Heart right ventricle (tissue), 16 donors: Measurements from ENCODE around the gene NANP. TPM values are rescaled to one million over a fixed set of nuclear protein-coding genes. Genes with fewer than 3 reads are reported as not detected.

Source experiments
- ATAC-seq, 8 donors: fragments of 200-7000 bp; cut with Tn5 transposase; one replicate each; pipeline ENCODE4 v1.9.1; 2020; ENCODE audit warnings: mild to moderate bottlenecking in 8 of 8, moderate library complexity in 8 of 8, moderate number of reproducible peaks in 1 of 8
- DNase-seq, 2 donors: peaks; one replicate each; pipeline ENCODE4 v3.0.0-alpha.2; 2020
- H3K27ac ChIP-seq, 10 donors: fragments of 200-600 bp; sonication (generic) in 2 of 10; one replicate each; pipeline versions ENCODE4 v1.5.0 to v1.8.0; 2020 to 2022; ENCODE audit warnings: mild to moderate bottlenecking in 3 of 10
- H3K27me3 ChIP-seq, 7 donors: fragments of 200-600 bp; one replicate each; pipeline ENCODE4 v1.8.0; 2021 to 2022; ENCODE audit warnings: mild to moderate bottlenecking in 2 of 7
- H3K36me3 ChIP-seq, 9 donors: fragments of 200-600 bp; sonication (generic) in 1 of 9; one replicate each; pipeline versions ENCODE4 v1.5.0 to v1.8.0; 2020 to 2022; ENCODE audit warnings: mild to moderate bottlenecking in 2 of 9
- H3K4me1 ChIP-seq, 9 donors: fragments of 200-600 bp; sonication (generic) in 1 of 9; one replicate each; pipeline versions ENCODE4 v1.5.0 to v1.8.0; 2020 to 2022; ENCODE audit warnings: mild to moderate bottlenecking in 4 of 9
- H3K4me3 ChIP-seq, 10 donors: fragments of 200-600 bp; sonication (generic) in 2 of 10; one replicate each; pipeline versions ENCODE4 v1.5.0 to v1.8.0; 2020 to 2022; ENCODE audit warnings: mild to moderate bottlenecking in 7 of 10, moderate library complexity in 2 of 10
- H3K9me3 ChIP-seq, 11 donors: fragments of 200-600 bp in 10 of 11; sonication (generic) in 2 of 11; one replicate each; pipeline versions ENCODE4 v1.5.0 to v1.8.0; 2013 to 2022; ENCODE audit warnings: mild to moderate bottlenecking in 2 of 11, control low read depth in 1 of 11, moderate library complexity in 1 of 11
- WGBS, 2 donors: extraction: QIAGEN DNeasy Blood & Tissue Kit; methylation state at CpG; one replicate each; pipeline ENCODE4 v1.1.7; 2013; ENCODE audit warnings: inconsistent platforms in 1 of 2; 5-methylcytosine and 5-hydroxymethylcytosine counted together
- intact Hi-C, 10 donors: fragments of 100-400 bp; cut with DNase I; formaldehyde crosslinking; loops; one replicate each; pipeline versions ENCODE4 v1.11.1 to v1.14.2; 2022
- polyA plus RNA-seq, 2 donors: library from polyadenylated mRNA; stranded (reverse); fragments of 200-250 nt; gene quantifications; one replicate each; pipeline ENCODE4 v1.2.3, GENCODE V29; 2013
- total RNA-seq, 10 donors: library from RNA; stranded (reverse); fragmentation: NEBNext Ultra II Directional in 3 of 10; extraction: Animal tissue kit (Norgen Biotek cat#: 25700) in 3 of 10; gene quantifications; one replicate each; pipeline versions ENCODE4 v1.2.1 to v1.2.4, GENCODE V29; 2021 to 2023
- TF ChIP-seq, protein P1 (sequence below), 9 donors: fragments of 200-600 bp; sonication (generic) in 2 of 9; IDR thresholded peaks; one replicate each; pipeline versions ENCODE4 v1.5.0 to v1.8.0; 2021 to 2022; ENCODE audit warnings: antibody characterized with exemption in 9 of 9, mild to moderate bottlenecking in 5 of 9, moderate library complexity in 1 of 9
- donor health status: Arrhythmogenic right ventricular cardiomyopathy.
- donor health status: ischemic (EF 13 %, LVEDD 7.1; RV severe dilation, severe dysfunction).
- donor health status: healthy with polysubstance abuse.
- donor health status: DM: no; HTN: yes; CAD: no.
- donor health status: DM: no; HTN: no; CAD: no.
- donor health status: ischemic (EF 25% LVEDD 6.9; RV normal size, moderate dysfunction).
- donor health status: ischemic (EF 25% LVEDD 5.7; RV mildly dilated, moderate dysfunction).
- donor health status: healthy.
- donor health status: DM: yes; HTN: yes; CAD: no.
- donor health status: Ischemic cardiomyopathy.
- donor health status: ischemic (EF 35%, LVEDD 5.7; RV mildly dilated, moderate dysfunction).
- donor health status: nonischemic (EF 11% LVEDD 7.7; RV severe dilation, severe dysfunction).
- donor health status: DM: yes; HTN: yes; CAD: no.
- donor health status: PGD.
- donor health status: ischemic (EF 29% LVEDD 5.4; RV normal size, mild dysfunction).
- donor health status: nonischemic (EF 23%, LVEDD 6.1; RV moderate dilation, normal function).

NANP gene
- total and polyA plus RNA-seq, 12 donors: 1.7 to 6.2 (median 2.9) TPM

DNA sequence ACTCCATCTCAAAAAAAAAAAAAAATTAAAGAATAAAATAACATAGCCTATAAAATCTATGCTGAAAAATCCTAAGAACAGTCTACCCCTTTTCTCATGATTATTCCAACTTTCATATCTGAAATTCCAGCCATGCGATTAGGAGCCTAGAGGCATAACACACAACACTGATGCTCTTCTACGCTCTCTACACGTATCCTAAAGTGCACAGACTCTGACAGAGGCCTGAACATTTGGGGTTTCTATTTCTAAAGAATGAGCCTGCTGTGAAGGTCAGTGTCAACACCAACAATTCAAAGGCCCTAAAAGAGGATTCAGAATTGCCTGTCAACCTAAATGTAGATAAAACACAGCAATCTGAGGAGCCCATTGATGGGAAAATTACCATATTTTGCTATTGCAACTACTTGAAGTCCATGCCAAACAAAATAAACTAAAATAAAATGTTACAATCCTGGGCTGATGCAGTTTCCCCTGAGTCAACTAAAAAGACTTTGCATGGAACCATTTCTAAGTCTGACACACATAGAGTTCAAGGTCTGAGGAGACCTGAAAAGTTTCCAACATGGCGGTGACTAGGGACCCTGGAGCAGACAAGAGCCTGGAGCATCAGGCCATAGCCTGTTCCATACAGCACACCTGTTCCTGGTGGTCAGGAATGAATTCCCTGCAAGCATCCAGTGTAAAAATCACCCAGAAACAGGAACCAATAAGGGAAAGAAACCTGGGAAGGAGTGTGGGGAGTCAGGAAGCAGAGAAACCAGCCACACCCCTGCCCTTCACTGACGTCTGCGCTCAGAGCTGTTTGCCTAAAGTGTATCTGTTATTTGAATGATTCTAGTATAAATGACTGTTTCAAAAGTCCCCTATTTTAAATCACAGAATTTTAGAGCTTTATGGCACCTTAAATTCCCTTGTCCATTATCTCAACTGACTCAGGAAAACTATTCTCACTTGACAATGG lies 50.2 kb downstream of the NANP start:
- no peak for DNase-seq
- TF ChIP-seq, protein P1, sequence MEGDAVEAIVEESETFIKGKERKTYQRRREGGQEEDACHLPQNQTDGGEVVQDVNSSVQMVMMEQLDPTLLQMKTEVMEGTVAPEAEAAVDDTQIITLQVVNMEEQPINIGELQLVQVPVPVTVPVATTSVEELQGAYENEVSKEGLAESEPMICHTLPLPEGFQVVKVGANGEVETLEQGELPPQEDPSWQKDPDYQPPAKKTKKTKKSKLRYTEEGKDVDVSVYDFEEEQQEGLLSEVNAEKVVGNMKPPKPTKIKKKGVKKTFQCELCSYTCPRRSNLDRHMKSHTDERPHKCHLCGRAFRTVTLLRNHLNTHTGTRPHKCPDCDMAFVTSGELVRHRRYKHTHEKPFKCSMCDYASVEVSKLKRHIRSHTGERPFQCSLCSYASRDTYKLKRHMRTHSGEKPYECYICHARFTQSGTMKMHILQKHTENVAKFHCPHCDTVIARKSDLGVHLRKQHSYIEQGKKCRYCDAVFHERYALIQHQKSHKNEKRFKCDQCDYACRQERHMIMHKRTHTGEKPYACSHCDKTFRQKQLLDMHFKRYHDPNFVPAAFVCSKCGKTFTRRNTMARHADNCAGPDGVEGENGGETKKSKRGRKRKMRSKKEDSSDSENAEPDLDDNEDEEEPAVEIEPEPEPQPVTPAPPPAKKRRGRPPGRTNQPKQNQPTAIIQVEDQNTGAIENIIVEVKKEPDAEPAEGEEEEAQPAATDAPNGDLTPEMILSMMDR (IDR thresholded peaks at IDR 0.05): no peak
- Histone ChIP-seq H3K4me1 (no peaks in the 10 kb centered on the region), H3K36me3 (no peaks in the 10 kb centered on the region), H3K9me3 (no peaks in the 10 kb centered on the region), H3K27me3 (no peaks in the 10 kb centered on the region), H3K4me3 (no peak overlapping the region), H3K27ac (no peak overlapping the region)
- intact Hi-C loops: loop anchor here in 1 of 10 donors (10.0 kb wide), 1 partner anchor 71 kb away; no protein-coding TSS in a partner anchor
- 85 to 93% methylated on average over 6 of the region's 6 CpGs for WGBS, 2 donors
- no peak for ATAC-seq

DNA sequence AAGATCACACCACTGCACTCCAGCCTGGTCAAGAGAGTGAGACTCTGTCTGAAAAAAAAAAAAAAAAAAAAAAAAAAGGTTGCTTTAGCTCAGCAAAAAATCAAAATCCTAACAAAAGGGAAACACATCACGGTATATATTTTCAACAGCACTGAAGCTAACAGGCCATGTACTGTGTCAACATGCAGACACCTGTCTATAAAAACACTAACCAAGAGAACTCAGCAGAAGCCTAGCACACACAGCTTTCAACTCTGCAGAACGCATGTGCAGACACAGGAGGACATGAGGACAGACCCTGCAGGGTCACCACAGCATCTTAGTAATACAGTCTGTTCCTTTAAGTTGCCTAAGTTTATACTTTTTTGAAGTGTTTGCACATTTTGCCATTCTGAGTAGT lies 52.0 kb downstream of the NANP start:
- Histone ChIP-seq H3K4me3 (no peak overlapping the region), H3K9me3 (no peaks in the 10 kb centered on the region), H3K36me3 (no peaks in the 10 kb centered on the region), H3K27me3 (no peaks in the 10 kb centered on the region), H3K4me1 (no peaks in the 10 kb centered on the region), H3K27ac (no peak overlapping the region)
- WGBS, 2 donors: 82 to 94% methylated on average over 2 of the region's 2 CpGs
- TF ChIP-seq, protein P1 (IDR thresholded peaks at IDR 0.05): no peak
- DNase-seq (no peak), ATAC-seq (no peak)
- intact Hi-C loops: loop anchor here in 1 of 10 donors (10.0 kb wide), 1 partner anchor 73 kb away; no protein-coding TSS in a partner anchor

- TF ChIP-seq, protein P1 (IDR thresholded peaks at IDR 0.05): no peak
- Histone ChIP-seq H3K27ac (no peak overlapping the region), H3K9me3 (no peaks in the 10 kb centered on the region), H3K4me1 (no peaks in the 10 kb centered on the region), H3K27me3 (no peaks in the 10 kb centered on the region), H3K36me3 (no peaks in the 10 kb centered on the region), H3K4me3 (no peak overlapping the region)
- intact Hi-C loops: loop anchor here in 1 of 10 donors (10.0 kb wide), 1 partner anchor 74 kb away; no protein-coding TSS in a partner anchor
- DNase-seq (no peak), ATAC-seq (no peak)
- WGBS, 2 donors: 42 to 51% methylated on average over 2 of the region's 2 CpGs
Observed at GRCh38 chr20:25571240-25571639, 52.6 kb downstream of the NANP start.

GRCh38 chr20:25570148-25570530 lies 53.7 kb downstream of the NANP start:
- no peaks in the 10 kb centered on the region for H3K9me3 ChIP-seq
- H3K36me3 ChIP-seq: no peaks in the 10 kb centered on the region
- no peak for DNase-seq
- 98 to 100% methylated on average over 7 of the region's 7 CpGs for WGBS, 2 donors
- H3K27ac ChIP-seq: no peak overlapping the region
- no peaks in the 10 kb centered on the region for H3K27me3 ChIP-seq
- intact Hi-C loops: loop anchor here in 1 of 10 donors (10.0 kb wide), 1 partner anchor 75 kb away; no protein-coding TSS in a partner anchor
- no peak overlapping the region for H3K4me3 ChIP-seq
- no peaks in the 10 kb centered on the region for H3K4me1 ChIP-seq
- ATAC-seq: no peak
- TF ChIP-seq, protein P1 (IDR thresholded peaks at IDR 0.05): no peak
